ENCODE data around the gene ARAP2.

Gene ARAP2

DNA sequence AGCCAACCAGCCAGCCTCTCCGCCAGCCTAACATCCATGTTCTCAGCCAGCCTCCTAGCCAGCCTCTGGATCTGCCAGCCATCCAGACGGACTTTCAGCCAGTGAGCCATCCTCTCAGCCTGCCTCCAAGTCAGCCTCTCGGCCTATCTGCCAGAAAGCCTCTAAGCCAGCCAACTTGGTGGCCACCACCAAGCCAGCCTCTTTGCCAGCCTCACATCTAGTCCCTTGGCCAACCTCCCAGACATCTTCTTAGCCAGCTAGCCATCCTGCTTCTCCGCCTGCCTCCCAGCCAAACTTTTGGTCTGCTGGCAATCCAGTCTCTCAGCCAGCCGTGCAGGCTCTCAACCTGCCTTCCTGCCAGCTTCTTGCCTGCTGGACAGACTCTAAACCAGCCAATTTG is 16.4 kb upstream of the ARAP2 start:
- peak in 19 of 58 donors; percentile 13 to 72 (median 33) for DNase-seq

DNA sequence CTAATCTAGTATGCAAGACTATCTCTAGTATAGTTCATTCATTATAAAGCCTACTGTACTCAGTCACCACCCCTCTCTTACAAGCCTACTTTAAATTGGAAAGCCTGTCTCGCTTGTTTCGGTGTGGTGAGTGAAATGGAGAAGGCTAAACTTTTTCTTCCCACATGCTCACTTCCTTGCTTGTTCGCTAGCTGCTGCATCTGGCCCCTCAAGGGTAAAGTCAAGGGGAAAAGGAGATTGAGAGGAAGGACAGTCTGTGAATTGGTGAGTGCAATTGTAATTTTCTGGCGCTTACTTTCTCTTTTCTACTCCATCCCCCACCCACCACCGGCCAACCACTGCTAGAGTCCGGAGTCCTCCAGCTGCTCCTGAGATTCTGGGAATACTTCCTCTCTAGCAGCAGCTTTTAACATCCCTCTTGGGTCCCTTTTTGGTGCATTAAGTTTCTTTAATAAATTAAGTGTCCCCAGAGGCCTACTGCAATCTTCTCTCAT is 12.1 kb upstream of the ARAP2 start:
- DNase-seq = peak in 14 of 58 donors; percentile 7 to 51 (median 28)

DNA sequence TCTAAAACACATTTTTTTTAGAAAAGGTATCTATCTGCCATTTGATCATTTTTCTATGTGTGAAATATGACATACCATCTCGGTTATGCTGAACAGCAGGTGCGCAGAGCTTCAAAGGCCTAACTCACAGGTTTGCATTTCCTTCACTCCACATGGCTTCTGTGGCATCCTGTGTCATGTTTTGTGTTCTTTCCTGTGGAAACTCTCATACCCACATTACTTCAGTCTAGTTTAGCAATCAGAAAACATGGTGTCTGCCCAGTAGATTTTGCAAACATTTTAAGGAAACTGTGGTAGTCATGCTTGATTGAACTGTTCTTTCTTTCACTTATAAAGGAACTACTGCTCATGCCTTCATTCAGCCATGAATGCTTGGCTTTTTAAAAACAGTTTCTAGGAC is 11.3 kb upstream of the ARAP2 start:
- peak in 2 of 58 donors; percentile 12 to 32 for DNase-seq

DNA sequence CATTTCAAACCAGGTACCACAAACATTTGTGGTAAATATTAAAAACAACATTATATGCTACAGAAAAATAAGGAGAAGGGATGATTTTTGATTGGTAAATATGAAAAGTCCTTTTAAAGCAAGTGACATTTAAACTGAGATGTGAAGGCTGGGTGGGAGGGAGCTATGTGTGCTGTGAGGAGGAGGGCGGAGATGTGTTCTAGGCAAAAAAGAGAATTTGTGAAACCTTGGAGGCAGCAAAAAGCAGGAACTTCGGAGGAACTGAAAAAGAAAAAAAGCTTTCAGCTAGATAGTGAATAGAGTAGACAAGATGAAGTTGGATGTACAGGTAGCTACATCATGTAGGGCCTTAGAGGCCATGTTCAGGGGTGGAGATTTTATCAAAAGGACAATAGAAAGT is 10.1 kb upstream of the ARAP2 start:
- DNase-seq = peak in 2 of 58 donors; percentile 30 to 42

DNA sequence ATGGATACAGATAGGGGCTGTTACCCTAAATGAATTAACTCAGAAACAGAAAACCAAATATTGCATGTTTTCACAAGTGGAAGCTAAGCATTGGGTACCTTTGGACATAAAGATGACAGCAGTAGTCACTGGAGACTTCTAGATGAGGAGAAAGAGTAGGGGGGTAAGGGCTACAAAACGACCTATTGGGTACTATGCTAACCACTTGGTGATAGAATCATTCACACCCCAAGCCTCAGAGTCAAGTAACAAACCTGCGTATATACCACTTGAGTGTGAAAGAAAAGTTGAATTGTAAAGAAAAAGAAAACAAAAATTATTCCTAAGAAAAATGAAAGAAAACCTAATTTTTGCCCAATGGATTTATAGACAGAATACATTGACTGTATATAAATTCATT is 7.7 kb upstream of the ARAP2 start:
- no peak for DNase-seq

DNA sequence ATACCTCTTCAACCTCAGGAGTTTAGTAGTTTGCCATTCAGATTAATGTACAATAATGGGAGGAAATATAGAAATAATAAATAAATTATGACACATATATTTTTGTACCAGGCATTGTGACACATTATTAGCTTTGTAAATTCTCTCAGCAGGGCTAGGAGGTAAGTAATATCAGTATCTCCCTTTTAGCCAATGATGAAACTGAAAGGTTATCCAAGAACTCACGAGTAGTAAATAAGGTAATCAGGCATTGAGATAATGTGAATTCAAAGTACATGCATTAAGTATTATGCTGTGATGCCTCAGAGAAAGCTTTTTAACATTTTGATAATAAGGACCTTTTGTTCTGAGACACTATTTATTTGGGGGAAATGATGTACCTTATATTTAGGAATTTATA is 5.3 kb upstream of the ARAP2 start:
- no peak for DNase-seq

DNA sequence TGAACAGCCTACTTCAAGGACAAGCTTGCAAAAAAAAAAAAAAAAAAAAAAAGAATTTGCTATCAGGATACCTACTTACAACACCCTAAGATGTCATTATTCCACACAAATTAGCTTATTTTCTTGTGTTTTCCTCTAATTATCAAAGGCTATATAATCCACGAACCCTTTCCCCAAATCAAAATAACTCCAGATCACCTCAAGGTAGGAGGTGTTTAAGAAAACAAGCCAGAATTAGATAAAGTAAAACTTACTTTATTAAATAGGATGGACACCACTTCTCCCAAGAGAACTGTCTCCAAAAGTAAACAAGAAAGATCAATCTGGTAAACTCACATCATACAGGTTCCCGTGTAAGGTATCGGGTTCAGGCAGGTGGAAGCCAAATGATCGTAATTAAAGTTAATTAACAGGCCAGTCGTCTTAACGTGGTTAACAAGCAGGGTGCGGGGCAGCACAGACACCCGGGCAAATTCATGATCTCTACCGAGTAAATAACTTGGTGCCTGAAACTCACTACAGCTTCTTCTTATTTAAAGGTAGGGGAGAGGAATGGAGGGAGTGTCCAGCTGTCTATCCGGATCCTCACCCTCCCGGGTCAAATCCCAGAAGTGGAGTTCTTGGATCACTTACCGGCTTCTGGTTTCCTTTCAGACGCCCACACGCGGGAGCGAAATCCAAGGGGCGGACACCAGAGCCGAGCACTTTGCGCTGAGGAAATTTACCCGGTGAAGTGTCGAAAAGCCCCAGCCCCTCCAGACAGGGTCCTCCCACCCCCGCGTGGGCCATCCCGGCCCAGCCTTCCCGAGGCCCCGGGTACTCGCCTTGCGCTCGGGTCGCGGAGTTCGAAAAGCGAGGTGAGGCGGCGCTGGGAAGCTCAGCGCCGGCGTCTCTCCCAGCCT is 708 bp downstream of the ARAP2 start:
- peak in 52 of 58 donors; percentile 16 to 77 (median 52) for DNase-seq

DNA sequence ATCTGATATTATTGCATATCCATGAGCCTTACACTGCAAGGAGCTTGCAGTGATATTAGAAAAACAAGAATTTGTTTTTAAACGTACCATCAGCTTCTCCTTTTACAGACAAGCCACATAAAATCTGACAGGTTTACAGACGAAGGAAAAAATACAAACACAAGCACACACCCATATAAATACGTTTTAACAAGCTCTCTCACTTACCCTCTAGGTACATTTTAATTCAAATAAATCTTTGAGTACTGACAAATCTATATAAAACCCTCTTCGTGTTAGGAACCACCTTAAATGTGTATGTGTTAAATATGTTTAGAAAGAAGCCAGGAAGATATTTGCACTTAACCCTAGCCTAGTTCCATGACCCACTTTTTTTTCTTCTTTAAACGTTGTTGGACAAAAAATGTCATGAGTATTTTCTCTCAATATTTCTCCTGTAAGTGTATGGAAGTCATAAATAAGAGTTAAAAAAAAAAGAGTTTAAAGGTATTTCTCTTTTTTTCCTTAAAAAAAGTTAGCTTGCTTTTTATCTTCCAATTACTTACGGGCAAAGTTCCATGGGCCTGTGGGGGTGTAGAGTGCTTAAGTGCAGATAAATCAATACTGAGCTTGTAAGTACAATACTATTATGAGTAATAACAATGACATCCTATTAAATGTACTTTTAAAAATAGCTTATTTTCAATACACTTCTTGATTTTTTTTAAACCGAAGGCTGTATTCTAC is 1.5 kb downstream of the ARAP2 start:
- no peak for DNase-seq

DNA sequence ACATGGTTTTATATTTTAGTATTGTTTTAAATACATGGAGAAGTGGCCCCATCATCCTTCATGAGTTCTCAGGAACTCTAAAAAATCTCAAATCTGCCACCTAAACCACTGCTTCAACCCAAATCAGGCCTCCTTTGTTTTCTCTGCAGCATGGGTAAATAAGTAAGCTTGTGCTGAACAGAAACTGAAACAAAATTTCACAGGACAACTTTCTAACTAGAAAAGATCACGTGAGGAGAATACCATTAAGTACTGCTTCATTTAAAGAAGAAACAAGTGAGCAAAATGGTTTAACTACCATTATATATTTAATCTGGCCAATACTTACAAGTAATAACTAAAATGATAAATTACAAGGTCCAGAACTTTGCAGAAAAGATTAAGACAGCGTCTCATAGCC is 2.5 kb downstream of the ARAP2 start:
- DNase-seq = peak in 1 of 58 donors; percentile 30

DNA sequence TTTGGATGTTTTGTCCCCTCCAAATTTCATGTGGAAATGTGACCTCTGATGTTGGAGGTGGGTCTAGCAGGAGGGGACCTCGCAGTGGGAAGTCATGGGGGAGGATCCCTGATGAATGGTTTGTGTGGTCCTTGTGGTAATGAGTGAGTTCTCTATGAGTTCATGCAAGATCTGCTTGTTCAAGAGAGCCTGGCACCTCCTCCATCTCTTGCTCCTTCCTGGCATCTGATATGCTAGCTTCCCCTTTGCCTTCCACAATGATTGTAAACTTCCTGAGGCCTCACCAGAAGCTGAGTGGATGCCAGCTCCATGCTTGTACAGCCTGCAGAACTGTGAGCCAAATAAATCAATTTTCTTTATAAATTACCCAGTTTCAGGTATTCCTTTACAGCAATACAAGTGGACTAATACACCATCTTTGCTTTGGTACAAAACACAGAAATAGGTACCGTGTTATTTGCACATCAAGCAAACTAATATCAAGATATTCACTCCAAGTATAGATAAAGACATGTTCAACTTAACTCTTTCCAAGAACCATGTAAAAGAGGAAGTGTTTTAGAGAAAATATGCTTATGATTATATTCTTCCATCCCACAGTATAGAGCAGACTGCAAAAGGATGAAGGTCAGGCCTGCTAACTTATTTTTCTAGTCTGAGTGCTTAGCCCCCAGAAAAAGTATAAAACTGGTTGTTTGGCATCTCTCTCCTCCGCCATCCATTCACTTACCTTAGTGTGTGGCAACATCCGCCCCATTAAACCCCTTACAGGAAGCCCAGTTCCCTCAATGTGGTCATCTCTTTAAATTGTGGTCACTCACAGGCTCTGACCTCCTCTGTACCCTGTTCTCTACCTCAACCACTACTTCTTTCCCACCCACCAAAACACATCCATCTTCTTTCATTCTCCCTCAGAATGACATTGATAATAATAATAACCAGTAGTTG is 6.7 kb downstream of the ARAP2 start:
- DNase-seq = no peak

DNA sequence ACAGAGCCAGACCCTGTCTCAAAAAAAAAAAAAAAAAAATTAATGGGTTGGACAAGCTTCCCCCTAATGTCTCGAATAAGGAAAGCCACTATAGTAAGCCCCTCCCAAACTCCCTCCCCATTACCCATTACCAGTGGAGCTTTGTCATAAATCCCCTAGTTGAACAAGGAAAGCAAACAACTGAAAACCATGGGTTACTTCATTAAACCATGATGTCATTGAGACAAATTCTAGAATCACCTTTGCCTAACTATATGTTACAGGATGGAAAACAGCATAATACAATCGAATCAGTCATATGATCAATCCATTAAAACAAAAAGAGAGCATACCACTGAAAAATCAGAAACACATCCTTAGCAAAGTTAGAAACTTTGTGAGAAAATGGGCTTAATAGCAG is 8.2 kb downstream of the ARAP2 start:
- no peak for DNase-seq

DNA sequence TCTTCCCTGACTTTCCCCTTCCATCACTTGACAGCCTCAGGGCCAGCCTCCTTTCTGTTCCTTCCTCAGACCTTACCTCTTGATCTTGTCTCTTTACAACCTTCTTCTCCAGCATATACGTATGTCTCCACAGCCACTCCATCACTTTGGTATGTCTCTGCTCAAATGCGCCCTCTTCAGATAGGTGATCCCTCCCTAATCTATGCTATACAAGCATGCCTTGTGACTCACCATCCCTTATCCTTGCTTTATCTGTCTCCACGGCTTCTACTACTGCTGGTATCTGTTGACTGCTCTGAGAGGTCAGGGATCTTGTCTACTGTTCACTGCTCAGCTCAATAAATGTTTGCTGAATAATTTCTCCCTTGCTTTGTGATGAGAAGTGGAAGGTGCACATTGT is 9.0 kb downstream of the ARAP2 start:
- no peak for DNase-seq

DNA sequence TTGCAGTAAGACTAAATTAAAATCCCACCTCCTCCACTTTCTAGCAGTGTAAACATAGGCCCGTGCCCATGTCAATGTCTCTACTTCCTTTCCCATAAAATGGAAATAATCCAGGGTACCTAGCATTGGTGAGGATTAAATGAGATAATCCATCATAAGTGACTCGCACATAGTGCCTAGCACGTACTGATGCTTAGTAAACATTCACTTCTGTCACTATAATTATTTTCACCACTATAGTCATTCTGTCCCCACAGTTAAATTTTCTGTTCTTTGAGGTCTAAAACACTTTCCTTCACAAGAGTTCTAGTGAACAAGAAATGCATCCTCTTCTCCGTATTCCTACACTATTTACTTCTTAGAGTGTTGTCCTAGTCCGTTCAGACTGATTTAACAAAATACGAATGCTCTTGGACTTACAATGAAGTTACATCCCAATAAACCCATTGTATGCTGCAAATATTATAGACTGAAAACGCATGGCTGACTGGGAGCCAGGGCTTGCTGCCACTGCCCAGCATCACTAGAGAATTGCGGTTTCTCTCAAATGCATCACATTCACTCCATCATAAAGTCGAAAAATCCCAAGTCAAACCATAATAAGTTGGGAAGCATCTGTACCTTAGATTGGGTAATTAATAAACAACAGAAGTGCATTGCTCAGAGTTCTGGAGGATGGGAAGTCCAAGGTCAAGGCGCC is 10.6 kb downstream of the ARAP2 start:
- DNase-seq = peak in 1 of 58 donors; percentile 31

DNA sequence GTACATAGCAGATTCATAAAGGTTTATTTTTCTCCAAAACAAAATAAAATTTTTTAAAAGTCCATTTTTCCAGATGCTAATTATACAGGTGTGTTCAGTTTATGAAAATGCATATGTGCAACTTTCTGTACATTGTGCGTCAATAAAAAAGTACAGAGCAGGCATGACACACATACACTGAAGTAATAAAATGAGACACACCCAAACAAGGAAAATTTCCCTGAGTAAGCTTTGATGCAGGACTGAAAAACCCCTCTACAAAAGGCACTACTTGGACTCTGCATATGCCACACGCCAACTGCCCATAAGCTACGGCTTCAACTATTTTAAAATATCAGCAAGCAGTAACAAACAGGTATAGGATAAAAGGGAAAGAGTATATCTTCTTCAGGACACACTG is 13.8 kb downstream of the ARAP2 start:
- DNase-seq = no peak

DNA sequence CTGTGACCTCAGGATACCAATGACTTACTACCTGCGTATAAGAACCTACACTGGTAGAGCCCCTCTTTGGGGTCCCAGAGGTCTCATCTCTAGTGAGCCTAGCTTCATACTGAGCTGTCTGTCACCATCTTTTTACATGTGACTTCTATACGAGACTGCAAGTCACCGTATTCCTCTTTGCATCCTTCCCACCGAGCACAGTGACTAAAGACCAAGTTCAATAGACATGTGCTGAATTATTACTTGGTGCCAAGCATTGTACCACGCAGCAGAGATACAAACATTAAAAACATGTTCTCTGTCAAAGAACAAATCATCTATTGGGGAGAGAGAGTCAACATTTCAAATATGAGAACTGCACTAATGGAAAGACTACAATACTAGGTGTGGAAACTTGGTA is 16.4 kb downstream of the ARAP2 start:
- no peak for DNase-seq

DNA sequence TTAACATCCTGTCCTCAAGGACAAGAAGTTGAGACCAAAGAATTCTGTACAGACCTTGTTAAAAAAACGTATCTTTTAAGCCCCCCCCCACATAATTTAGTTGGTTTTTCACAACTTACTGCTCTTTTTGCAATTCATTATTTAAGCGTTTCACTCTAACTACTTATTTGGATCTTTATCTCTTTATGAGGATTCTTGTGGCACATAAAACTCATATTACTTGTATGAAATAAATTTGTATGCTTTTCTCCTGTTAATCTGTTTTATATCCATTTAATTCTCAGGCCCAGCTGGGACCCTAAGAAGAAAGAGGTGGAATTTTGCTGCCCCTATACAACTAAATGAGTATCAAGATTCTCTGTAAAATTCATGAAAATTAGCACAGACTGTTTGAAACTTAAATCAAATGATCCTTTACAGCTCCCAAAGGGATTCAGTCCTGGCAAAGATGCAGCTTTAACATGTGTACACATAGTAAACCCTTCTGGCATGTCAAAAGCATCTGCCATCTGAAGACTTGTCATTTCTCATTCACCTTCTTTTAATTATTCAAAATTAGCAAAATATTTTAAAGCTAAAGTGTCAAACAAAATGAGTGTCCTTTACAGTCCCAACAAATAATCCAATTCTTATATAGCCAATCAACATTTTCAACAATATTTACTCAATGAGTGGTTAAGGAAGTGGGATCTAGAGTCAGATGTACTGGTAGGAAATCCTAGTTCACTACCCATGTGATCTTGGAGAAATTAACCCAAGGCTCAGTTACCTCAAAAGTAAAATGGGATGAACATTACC is 17.7 kb downstream of the ARAP2 start:
- DNase-seq = no peak

DNA sequence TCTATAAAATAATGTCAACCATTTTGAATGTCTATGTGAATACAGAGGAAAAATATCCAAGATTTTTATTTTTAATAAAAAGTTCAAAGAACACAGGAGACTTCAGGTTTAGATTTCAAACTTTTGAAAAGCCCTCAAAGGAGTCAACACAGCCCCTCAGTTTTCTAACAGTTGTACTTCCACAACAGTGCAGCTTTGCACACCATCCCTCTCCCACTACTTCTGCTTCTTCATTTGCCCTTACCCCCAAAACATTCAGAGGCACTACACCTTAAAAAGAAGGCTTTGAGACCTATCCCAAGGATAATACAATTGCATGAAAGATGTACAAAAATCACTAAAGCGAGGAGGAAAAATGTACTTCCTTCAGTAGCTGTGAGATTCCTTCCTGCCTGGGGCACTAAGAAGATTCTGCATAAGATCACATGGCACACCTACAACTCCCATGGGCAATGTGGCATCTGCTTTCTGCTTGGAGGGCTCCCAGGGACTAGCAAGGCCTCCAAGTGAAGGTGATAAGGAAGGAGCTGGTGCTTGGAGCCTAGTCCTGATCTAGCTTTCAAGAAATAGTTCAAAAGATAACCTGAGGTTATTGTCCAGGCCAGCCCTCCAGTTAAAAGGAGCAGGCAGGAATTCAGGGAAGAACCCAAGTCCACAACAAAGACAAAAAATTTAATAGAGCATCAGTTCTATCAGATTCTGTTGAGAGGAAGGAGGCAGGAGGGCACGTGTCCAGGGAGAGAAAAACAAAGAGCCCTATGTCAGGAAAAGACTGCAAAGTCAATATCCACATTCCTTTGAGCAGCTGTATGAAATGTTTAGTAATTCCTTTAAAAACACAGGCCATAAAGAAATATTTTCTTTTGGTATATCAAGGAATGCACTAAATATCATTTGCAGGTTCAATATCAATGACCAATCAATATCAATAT is 19.1 kb downstream of the ARAP2 start:
- peak in 13 of 58 donors; percentile 11 to 56 (median 32) for DNase-seq

DNA sequence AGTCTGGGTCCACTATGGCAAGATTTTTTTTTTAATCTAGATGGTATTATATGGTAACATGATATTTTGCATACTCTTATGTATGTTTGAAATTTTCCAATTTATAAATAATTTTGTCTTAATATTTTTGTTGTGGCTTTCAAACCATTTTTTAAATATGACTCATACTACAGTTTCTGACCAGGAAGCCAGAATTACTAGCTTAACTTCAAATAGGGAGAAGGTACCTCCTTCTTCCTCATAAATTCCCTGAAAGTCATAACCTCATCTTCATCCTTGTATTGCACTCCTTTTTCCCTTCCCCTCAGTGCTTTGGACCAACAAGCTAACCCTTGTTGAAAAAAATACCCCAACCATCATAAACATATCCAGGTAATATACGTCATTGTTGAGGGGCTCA is 21.6 kb downstream of the ARAP2 start:
- no peak for DNase-seq

DNA sequence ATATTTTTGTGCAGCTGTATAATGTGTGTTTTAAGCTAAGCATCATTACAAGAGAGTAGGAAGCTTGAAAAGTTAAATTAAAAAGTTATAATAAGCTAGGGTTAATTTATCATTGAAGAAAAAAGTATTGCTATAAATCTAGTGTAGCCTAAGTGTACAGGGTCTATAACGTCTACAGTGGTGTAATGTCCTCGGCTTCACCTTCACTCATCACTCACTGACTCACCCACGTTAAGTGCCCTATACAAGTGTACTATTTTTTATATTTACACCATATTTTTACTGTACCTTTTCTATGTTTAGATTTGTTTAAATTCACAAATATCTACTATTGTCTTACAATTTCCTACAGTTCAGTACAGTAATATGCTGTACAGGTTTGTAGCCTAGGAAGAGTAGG is 23.5 kb downstream of the ARAP2 start:
- DNase-seq = no peak
